OCI-LY3 (cell line): ENCODE data around the gene MRPL1.

Experiments
- H2AFZ ChIP-seq: fragments of 200-600, 300-600 bp; shearing (Covaris generic); 2 replicates; pipeline ENCODE4 v1.6.0; 2014; ENCODE audit warnings: antibody characterized with exemption, low read depth, low read length
- H3K27ac ChIP-seq: fragments of 200-600, 300-600 bp; sonication (generic); 2 replicates; pipeline ENCODE4 v1.5.1; 2014; ENCODE audit warnings: mild to moderate bottlenecking, low read length, moderate library complexity, mixed read lengths
- H3K27me3 ChIP-seq: fragments of 200-600, 300-600 bp; sonication (generic); 2 replicates; pipeline ENCODE4 v1.6.1; 2014; ENCODE audit warnings: low read depth, low read length, mixed read lengths
- H3K36me3 ChIP-seq: fragments of 200-600, 300-600 bp; sonication (generic); replicated peaks from 2 replicates; pipeline ENCODE3; 2014; ENCODE audit warnings: low read depth, low read length, mixed read lengths
- H3K4me1 ChIP-seq: fragments of 300-600, 200-600 bp; sonication (generic); 2 replicates; pipeline ENCODE4 v1.6.1; 2014; ENCODE audit warnings: low read length, mixed read lengths
- H3K4me2 ChIP-seq: fragments of 200-600, 300-600 bp; sonication (generic); 2 replicates; pipeline ENCODE4 v1.6.1; 2014; ENCODE audit warnings: low read length, mixed read lengths
- H3K4me3 ChIP-seq: fragments of 300-600, 200-600 bp; sonication (generic); 2 replicates; pipeline ENCODE4 v1.5.1; 2014; ENCODE audit warnings: antibody characterized with exemption, mild to moderate bottlenecking, low read length, moderate library complexity
- H3K79me2 ChIP-seq: fragments of 300-600, 200-600 bp; shearing (Covaris generic); 2 replicates; pipeline ENCODE4 v1.6.1; 2014; ENCODE audit warnings: mild to moderate bottlenecking, low read length, mixed read lengths
- H3K9ac ChIP-seq: fragments of 300-600, 200-600 bp; shearing (Covaris generic); 2 replicates; pipeline ENCODE4 v1.6.0; 2014; ENCODE audit warnings: mild to moderate bottlenecking, low read length, moderate library complexity
- H3K9me3 ChIP-seq: fragments of 200-600, 300-600 bp; shearing (Covaris generic); 2 replicates; pipeline ENCODE4 v1.6.1; 2014; ENCODE audit warnings: low read length, mixed read lengths; ENCODE audit not compliant: insufficient read depth
- H4K20me1 ChIP-seq: fragments of 200-600, 300-600 bp; sonication (generic); 2 replicates; pipeline ENCODE4 v1.6.1; 2016; ENCODE audit warnings: low read length, mixed read lengths; ENCODE audit not compliant: insufficient read depth
- CTCF ChIP-seq: fragments of 200-600, 300-600 bp; sonication (generic); IDR thresholded peaks from 2 replicates; pipeline ENCODE4 v1.5.1; 2014; ENCODE audit warnings: antibody characterized with exemption, low read length, low read depth
- EZH2phosphoT487 ChIP-seq: fragments of 200-600 bp; shearing (Covaris generic); IDR thresholded peaks from 2 replicates; pipeline ENCODE4 v1.6.1; 2018; ENCODE audit warnings: antibody characterized with exemption, mixed run types, low read depth

Gene MRPL1

GRCh38 chr4:77872723-77873445 lies 10.3 kb downstream of the MRPL1 start:
- Histone ChIP-seq H3K27me3 (no peaks in the 10 kb centered on the region), H4K20me1 (no peaks in the 10 kb centered on the region), H3K4me2 (no peak overlapping the region), H3K9me3 (no peaks in the 10 kb centered on the region), H3K79me2 (peaks cover 38% of the 10 kb centered on the region), H3K9ac (no peak overlapping the region), H3K27ac (no peak overlapping the region), H3K4me3 (no peak overlapping the region), H3K4me1 (no peaks in the 10 kb centered on the region), H2AFZ (no peak overlapping the region), H3K36me3 (peaks cover 6% of the 10 kb centered on the region)
- TF ChIP-seq EZH2phosphoT487: no peak
- TF ChIP-seq CTCF: no peak

GRCh38 chr4:77877167-77877566 lies 14.5 kb downstream of the MRPL1 start:
- Histone ChIP-seq H3K4me3 (no peak overlapping the region), H3K27ac (no peak overlapping the region), H2AFZ (no peak overlapping the region), H3K9ac (no peak overlapping the region), H3K36me3 (peaks cover 18% of the 10 kb centered on the region), H3K4me2 (no peak overlapping the region), H3K9me3 (no peaks in the 10 kb centered on the region), H3K79me2 (peaks cover 23% of the 10 kb centered on the region), H4K20me1 (no peaks in the 10 kb centered on the region), H3K4me1 (no peaks in the 10 kb centered on the region), H3K27me3 (no peaks in the 10 kb centered on the region)
- no peak for TF ChIP-seq EZH2phosphoT487
- no peak for TF ChIP-seq CTCF

- no peak overlapping the region for H3K4me3 ChIP-seq
- H4K20me1 ChIP-seq: no peaks in the 10 kb centered on the region
- H3K9me3 ChIP-seq: no peaks in the 10 kb centered on the region
- H3K4me2 ChIP-seq: no peak overlapping the region
- H3K27me3 ChIP-seq: no peaks in the 10 kb centered on the region
- H3K4me1 ChIP-seq: no peaks in the 10 kb centered on the region
- H3K9ac ChIP-seq: no peak overlapping the region
- H3K27ac ChIP-seq: no peak overlapping the region
- peaks cover 23% of the 10 kb centered on the region for H3K79me2 ChIP-seq
- peaks cover 18% of the 10 kb centered on the region for H3K36me3 ChIP-seq
- no peak overlapping the region for H2AFZ ChIP-seq
- TF ChIP-seq EZH2phosphoT487 (no peak), CTCF (no peak)
These were observed 15.3 kb downstream of the MRPL1 start for GRCh38 chr4:77877771-77878565.

- Histone ChIP-seq H4K20me1 (no peaks in the 10 kb centered on the region), H2AFZ (no peak overlapping the region), H3K27me3 (no peaks in the 10 kb centered on the region), H3K4me1 (no peaks in the 10 kb centered on the region), H3K27ac (no peak overlapping the region), H3K9ac (no peak overlapping the region), H3K36me3 (peaks cover 30% of the 10 kb centered on the region), H3K4me2 (no peak overlapping the region), H3K79me2 (peaks cover 23% of the 10 kb centered on the region), H3K9me3 (no peaks in the 10 kb centered on the region), H3K4me3 (no peak overlapping the region)
- TF ChIP-seq CTCF: no peak
- no peak for TF ChIP-seq EZH2phosphoT487
These were observed 18.2 kb downstream of the MRPL1 start for GRCh38 chr4:77880784-77881183.
